ENCODE results near the gene SHROOM3.

DNA sequence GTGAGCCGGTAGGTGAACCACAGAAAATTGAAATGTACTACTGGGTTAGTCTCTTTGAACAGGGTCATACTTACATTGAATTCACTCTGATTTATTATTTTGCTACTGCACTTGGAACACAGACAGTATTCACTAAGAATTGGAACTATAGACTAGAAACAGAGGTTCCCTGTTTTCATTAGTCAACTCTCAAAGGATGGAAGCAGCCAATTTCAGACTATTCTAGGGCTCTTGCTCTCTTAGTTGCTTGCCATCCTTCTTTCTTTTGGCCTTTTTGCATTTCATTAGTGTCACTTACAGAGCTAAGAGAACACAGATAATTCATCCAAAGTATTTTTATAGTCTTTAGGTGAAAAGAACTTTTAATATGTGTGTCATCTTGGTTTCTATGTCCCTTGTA lies 52.6 kb downstream of the SHROOM3 start:
- TF ChIP-seq, protein P1, sequence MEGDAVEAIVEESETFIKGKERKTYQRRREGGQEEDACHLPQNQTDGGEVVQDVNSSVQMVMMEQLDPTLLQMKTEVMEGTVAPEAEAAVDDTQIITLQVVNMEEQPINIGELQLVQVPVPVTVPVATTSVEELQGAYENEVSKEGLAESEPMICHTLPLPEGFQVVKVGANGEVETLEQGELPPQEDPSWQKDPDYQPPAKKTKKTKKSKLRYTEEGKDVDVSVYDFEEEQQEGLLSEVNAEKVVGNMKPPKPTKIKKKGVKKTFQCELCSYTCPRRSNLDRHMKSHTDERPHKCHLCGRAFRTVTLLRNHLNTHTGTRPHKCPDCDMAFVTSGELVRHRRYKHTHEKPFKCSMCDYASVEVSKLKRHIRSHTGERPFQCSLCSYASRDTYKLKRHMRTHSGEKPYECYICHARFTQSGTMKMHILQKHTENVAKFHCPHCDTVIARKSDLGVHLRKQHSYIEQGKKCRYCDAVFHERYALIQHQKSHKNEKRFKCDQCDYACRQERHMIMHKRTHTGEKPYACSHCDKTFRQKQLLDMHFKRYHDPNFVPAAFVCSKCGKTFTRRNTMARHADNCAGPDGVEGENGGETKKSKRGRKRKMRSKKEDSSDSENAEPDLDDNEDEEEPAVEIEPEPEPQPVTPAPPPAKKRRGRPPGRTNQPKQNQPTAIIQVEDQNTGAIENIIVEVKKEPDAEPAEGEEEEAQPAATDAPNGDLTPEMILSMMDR (conservative IDR thresholded peaks at IDR 0.05 in 1 of 2, IDR thresholded peaks at IDR 0.05 in 1 of 2; ENCODE audit: extremely low read depth in 1 of 2, insufficient read depth in 1 of 2, low read depth in 1 of 2, low read length in 2 of 2) = no peak
- TF ChIP-seq EZH2 (IDR thresholded peaks at IDR 0.05; ENCODE audit: borderline replicate concordance, low read length) = no peak

Data from mammary epithelial cell (primary cell).